GM18867 (cell line): Measurements from ENCODE around the gene PIK3CD.
"Not testable (repeated sequence)": the region's sequence is repeated elsewhere in the genome, so short reads cannot be mapped to it uniquely, and the experiment has no call there.

Source experiments
- ATAC-seq: cut with Tn5 transposase; IDR thresholded peaks from one replicate; pipeline ENCODE4 v1.9.1; 2021; ENCODE audit warnings: mild to moderate bottlenecking, moderate library complexity; ENCODE audit not compliant: unreplicated experiment

The PIK3CD gene

DNA sequence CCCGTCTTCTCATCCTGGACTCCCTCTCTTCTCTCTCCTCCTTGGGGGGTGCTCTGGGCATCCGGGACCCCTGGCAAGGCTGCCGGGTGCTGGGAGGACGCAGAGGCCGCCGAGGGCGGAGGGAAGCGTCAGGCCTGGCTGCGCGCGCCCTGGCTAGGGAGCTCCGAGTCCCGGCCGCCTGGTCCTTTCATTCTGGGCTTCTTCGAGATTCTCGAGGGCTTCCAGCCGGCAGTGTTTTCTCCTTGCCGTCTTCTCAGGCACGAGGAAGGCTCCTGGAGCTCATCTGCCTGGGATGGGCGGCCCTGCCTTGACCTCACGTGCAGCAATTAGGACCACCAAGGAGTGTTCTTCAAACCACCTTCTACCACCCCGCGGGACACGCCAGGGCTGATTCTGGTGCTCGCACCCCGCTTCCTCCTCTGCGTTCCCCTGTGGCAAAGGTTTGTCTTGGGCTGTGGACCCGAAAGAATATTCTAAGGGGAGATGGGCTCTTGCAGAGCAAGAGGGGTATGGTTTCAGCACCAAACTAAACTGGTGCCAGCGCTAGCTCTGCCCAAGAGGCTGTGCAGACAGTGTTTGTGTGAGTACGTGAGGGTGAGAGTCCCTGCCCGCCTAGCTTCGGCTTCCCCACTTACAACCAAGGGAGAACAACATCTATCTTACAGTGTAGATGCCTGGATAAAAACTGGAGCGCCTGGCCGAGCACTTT is 36.5 kb downstream of the PIK3CD start:
- ATAC-seq: peak; percentile 9

DNA sequence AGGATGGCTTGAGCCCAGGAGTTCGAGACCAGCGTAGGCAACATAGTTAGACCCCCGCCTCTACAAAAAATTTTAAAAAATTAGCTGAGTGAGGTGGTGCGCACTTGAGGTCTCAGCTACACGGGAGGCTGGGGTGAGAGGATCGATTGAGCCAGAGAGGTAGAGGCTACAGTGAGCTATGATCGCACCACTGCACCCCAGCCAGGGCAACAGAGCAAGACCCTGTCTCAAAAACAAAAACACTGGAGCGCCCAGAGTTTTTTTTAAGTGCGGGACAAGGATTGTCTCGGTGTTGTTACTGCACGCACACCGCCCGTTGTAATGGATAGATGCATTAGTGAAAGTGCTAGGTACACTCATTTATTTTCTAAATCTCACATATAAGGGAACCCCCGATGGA is 37.1 kb downstream of the PIK3CD start:
- ATAC-seq: no peak

DNA sequence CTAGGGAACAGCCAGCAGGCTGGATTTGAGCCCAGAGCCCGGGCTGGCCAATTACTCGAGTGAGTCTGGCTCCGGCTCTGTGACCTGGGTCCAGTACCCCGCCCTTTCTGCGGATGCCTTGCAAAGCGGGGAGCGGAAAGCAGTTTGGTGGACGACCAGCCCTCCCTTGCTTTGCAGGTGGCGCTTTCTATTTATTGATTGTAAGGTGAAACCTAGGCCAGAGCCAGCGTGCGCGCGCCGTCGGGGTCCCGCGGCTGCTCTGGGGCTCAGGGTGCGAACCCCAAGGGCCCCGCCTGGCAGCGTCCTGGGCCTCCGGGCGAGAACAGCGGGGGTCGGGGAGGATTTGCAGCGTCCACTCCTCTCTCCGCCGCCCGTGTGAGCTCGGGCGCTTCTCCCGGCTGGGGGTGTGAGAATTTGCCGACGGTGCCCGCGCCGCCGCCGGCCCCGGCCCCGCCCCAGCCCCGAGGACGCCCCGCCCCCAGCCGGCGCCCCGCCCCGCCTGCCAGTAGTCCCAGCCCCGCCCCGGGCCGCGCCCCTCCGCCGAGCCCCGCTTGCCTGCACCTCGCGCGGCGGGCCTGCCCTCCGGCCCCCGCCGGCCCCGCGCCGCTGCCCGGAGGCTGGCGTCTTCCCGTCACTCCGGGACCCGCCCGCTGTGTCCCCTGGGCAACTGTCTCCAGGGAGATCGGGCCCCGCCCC is 37.6 kb downstream of the PIK3CD start:
- peak; percentile 59 for ATAC-seq

DNA sequence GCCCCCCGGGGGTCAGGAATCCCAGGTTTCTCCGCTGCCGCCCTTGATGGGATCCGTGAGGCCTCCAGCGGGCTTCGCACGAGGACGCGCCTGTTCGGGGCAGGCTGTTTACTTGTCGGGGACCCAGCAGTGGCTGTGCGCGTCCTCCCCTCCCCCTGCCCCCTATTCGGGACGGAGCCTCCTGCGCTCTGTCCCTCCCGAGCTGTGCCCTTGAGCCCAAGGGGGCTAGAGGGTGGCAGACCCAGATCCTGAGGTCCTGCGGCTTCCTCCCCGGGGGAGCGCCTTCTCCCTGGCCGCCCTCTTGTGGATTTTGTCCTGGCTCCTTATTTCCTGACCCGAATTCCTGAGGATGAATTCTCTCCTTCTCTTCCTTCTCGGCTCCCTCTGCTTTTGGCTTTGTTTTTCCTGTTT is 38.4 kb downstream of the PIK3CD start:
- no peak for ATAC-seq

DNA sequence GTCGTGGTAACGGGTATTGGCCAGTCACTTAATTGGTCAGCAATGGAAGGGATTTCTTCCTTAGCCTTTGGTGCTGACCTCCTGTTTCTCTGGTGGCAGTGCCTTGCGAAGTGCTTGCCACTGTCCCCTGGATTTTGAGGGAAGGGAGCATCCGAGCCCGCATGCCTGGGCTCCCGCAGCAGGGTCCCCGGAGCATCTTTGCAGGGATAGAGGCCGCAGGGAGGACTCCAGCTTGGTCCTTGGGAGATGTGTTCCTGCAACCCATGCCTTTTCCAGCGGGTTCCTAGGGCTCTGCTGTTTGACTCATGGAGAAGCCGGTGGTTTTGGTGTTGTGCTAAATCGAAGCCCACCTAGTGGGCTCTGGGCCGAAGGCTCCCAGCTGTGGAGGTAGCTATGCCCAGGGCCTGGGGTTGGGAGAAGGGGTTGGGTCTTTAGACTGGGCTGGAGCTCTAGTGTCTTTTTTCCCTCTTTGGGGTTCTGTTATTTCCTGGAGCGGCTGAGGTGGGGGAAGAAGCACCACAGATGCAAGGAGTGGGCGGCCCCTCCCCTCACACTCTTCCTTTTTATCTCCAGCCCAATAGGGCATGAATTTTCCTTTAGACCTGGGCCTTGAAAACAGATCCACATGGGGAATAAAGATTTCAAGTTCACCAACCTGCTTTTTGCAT is 39.0 kb downstream of the PIK3CD start:
- ATAC-seq: no peak

DNA sequence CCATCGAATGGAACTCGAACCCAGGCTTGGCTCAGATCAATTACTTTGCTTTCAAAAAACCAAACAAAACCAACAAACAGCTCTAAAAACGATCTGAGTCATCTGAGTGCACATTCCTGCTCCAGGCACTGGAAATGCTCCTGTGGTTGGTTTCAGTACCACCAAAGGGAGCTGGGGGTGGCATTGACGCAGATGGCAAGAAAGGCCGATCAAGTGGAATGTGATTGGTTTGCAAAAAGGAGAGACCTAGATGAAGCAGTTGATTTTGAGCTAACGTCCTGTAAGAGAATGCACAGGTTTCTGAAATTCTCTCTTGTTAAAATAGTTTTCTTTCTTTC is 39.5 kb downstream of the PIK3CD start:
- ATAC-seq: no peak

DNA sequence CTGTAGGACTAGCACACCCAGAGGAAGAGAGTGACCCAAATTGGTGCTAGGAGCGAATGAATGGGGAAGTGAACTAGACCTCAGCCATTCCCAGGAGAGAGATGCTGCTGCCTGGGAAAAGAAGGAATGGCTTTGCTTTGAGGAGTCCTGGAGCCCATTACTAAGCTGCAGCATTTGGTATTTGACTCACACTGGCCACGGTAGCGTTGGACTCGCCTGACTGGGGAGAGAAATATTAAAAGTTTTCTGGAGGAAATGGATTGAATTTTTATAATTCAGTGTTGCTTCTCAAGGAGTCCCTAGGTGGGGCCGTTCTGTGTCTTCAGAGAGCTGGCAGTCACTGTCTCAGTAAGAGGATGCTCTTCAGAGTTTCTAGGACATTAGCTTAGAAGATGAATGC is 40.2 kb downstream of the PIK3CD start:
- no peak for ATAC-seq

DNA sequence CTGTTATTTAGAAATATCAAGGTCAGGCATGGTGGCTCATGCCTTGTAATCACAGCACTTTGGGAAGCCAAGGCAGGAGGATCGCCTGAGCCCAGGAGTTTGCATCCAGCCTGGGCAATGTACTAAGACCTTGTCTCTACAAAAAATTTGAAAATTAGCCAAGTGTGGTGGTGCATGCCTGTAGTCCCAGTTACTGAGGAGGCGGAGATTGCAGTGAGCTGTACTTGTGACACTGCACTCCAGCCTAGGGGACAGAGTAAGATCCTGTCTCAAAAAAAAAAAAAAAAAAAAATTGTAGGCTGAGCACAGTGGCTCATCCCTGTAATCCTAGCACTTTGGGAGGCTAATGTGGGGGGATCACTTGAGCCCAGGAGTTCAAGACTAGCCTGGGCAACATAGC is 45.3 kb downstream of the PIK3CD start:
- ATAC-seq: no peak

DNA sequence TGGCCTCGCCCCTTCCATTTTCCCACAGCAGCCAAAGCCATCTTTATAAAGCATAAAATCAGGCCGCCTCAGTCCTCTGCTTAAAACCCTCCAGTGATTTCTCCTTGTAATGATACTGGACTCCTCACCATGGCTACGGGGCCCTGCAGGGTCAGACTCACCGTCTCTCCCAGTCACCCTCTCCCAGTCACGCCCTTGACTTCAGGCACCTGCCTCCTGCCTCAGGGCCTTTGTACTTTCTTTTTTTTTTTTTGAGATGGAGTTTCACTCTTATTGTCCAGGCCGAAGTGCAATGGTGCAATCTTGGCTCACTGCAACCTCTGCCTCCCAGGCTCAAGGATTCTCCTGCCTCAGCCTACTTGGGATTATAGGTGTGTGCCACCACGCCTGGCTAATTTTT is 47.8 kb downstream of the PIK3CD start:
- no peak for ATAC-seq

DNA sequence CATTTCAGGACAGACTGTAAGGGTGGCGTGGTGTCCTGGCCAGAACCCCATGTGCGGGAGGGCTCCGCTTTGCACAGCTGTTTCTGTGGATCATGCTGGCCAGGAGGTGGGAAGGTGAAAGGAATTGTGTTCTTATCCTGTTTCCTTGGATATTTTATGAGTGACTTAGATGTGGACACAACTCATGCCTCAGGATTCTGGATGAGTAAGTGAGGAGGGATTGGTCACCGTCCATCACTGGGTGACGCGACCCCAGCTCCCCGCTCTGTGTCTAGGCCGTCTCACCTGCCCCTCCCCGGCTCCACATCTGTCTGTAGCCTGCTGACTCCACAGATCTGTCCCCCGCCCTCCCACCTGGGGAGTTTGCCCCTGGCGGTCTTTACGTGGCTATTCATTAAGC is 48.8 kb downstream of the PIK3CD start:
- ATAC-seq: no peak

DNA sequence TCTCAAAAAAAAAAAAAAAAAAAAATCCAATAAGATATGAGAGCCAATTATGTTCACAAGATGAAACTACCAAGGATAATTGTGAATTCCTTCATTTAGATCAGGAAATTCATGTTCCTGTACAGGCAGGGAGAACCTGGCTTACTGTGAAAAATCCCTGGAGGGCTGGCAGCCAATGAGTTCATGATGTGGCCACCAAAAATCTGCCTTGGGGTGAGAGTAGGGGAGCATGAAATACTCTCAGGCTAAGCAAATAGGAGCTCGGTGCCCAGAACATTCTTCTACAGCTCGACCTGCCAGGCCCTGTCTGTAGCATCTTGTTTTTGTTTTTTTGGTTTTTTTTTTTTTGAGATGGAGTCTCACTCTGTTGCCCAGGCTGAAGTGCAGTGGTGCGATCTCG is 50.1 kb downstream of the PIK3CD start:
- ATAC-seq: no peak

DNA sequence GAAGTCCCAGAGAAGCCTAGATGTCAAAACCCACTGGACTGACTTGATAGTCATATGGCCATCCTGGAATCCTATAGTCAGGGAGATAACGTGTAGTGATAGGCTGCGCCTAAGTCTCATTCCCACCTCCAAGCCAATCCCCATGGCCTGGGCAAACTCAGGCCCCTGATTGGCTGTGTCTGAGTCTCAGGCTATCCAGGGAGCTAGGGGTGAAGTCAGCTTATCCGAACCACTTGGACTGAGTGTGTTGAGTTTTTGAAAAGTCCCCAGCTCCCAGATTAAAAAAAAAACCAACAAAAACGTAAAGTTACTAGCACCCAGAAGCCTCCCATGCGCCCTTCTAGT is 51.6 kb downstream of the PIK3CD start:
- ATAC-seq: no peak

DNA sequence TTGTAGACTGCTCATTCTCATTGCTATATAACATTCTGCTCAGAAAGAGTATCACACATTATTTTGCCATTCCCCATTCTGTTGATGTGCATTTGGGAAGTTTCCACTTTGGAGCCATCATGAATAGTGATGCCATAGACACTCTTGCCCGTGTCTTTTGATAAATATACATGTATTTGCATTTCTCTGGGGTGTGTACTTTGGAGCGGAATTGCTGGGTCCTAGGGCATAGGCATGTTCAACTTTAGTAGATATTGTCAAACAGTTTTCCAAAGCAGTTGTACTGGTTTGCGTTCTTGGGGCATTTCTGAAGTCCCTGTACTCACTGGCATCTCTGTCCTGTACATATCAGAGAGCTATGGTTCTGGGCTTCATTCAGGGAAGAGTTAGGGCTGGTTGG is 52.1 kb downstream of the PIK3CD start:
- no peak for ATAC-seq

DNA sequence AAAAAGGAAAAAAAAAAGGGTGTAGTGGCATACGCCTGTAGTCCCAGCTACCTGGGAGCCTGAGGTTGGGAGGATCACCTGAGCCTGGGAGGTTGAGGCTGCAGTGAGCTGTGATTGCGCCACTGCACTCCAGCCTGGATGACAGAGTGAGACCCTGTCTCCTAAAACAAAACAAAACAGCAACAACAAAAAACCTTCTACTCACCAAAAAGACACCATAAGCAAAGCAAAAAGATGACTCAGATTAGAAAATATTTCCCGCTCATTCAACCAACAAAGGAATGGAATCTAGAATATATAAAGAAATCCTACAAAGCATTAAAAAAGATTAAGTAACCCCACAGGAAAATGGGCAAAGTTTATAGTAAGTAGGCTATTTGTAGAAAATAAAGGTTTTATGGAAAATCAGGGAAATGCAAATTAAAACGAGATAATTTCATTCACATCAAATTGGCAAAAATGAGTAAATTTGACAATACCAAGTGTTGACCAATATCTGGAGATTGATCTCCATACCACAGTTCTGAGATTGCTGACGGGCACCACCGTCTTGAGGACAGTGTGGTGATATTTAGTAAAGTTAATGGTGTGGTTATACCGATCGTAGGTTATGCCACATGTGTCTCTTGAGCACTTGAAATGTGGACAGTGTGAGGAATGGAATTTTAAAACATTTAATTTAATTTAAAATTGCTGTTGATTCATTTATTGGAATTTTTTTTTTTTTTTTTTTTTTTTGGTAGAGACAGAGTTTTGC is 54.0 kb downstream of the PIK3CD start:
- ATAC-seq: no peak

DNA sequence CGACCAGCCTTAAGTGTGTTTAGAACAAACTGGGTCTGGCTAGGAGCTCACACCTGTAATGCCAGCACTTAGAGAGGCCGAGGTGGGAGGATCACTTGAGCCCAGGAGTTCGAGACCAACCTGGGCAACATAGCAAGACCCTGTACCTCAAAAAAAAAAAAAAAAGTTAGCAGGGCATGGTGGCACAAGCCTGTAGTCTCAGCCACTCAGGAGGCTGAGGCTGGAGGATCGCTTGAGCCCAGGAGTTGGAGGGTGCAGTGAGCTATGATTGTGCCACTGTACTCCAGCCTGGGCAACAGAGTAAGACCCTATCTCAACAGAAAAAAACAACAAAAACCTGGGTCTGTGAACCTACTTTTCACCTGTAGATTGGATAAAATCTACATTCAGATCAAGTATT is 54.6 kb downstream of the PIK3CD start:
- no peak for ATAC-seq

DNA sequence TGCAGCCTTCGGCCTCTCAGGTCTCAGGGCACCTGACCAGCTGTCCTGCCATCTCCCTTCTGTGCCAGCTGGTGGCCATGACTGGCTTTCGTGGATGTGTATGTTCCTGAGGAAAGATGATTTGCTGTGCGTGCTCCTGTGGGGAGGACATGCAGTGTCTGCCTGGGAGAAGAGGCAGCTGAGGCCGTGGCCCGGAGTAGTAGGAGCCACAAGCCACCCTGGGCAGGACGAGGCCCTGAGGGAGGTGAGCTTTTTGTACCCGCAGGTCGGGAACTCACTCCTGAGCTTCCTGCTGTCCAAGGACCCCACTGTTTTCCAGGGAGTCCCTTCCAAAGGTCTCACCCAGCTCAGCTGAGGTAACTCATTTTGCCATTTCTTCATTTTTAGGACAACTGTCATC is 58.5 kb downstream of the PIK3CD start:
- ATAC-seq: no peak

DNA sequence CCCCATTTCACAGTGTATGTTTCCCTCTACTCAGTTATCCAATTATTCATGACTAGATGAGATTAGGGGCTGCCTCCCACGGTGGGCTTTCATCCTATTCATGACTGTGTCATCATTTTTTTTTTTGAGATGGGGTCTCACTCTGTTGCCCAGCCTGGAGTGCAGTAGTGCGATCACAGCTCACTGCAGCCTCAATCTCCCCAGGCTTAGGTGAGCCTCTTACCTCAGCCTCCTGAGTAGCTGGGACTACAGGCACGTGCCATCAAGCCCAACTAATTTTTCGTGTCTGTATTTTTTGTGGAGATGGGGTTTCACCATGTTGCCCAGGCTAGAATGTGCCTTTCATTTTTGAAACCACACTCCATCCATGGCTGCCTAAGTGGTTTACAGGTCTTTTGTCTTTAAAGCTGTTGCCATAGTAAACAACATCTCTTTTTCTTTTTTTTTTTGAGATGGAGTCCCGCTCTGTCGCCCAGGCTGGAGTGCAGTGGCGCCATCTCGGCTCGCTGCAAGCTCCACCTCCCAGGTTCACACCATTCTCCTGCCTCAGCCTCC is 60.0 kb downstream of the PIK3CD start:
- ATAC-seq: no peak

DNA sequence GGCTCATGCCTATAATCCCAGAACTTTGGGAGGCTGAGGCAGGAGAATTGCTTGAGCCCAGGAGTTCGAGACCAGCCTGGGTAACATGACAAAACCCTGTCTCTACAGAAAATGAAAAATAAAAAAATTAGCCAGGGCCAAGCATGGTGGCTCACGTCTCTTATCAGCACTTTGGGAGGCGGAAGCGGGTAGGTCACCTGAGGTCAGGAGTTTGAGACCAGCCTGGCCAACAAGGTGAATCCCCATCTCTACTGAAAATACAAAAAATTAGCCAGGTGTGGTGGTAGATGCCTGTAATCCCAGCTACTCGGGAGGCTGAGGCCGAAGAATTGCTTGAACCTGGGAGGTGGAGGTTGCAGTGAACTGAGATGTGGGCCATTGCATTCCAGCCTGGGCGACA is 61.2 kb downstream of the PIK3CD start:
- not testable (repeated sequence) for ATAC-seq

DNA sequence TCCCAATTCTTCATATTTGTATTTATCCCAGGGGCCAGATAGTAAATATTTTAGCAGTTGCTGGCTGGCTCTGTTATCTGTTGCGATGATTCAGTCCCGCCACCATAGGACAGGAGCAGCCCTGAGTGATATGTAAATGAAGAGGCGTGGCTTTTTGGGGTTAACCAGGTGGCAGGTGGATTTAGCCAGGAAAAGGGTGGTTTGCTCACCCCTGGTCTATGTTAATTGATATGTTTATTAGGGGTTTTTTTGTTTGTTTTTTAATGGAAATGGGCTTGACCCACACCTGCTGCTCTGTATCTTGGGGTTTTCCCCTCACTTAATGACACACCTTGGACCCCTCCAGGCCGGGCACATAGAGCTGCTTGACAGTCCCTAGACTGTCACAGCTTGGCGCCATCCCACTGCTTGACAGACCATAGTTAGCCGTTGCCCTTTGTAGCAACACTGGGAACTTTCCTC is 62.8 kb downstream of the PIK3CD start:
- ATAC-seq: no peak

DNA sequence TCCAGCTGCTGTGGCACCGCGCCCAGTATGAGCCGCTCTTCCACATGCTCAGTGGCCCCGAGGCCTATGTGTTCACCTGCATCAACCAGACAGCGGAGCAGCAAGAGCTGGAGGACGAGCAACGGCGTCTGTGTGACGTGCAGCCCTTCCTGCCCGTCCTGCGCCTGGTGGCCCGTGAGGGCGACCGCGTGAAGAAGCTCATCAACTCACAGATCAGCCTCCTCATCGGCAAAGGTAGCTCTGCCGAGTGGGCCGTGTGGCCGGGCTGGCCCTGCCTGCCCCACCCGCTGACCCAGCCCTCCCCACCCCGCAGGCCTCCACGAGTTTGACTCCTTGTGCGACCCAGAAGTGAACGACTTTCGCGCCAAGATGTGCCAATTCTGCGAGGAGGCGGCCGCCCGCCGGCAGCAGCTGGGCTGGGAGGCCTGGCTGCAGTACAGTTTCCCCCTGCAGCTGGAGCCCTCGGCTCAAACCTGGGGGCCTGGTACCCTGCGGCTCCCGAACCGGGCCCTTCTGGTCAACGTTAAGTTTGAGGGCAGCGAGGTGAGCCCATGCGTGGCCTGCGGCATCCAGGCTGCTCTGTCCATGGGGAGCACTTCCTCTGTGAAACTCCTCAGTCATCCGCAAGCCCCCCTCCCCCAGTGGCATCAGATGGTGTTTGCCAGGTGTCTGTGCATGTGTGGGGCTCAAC is 64.2 kb downstream of the PIK3CD start:
- ATAC-seq: no peak
